GM23338 (cell line): ENCODE results near the gene PRKAR1A.

Experiments
- CREB1 ChIP-seq: fragments of 250-450 bp; sonication (Bioruptor Pico); IDR thresholded peaks from 2 replicates; pipeline ENCODE4 v1.5.0; 2020; ENCODE audit warnings: low read depth, mild to moderate bottlenecking, moderate library complexity
- CTCF ChIP-seq, 2 experiments: fragments of 200-600 bp in 1 of 2; sonication (generic) in 1 of 2; conservative IDR thresholded peaks; 2 replicates each; pipeline versions ENCODE4 v1.5.1 to v1.6.1; 2016 to 2017; ENCODE audit warnings: antibody characterized with exemption in 2 of 2, low read depth in 2 of 2, mild to moderate bottlenecking in 2 of 2, moderate library complexity in 1 of 2
- ETS1 ChIP-seq: IDR thresholded peaks from 2 replicates; pipeline ENCODE4 v1.6.1; 2016; ENCODE audit warnings: antibody characterized with exemption
- EZH2 ChIP-seq: fragments of 200-600 bp; sonication (generic); IDR thresholded peaks from one replicate; pipeline ENCODE4 v1.8.0; 2017; ENCODE audit warnings: antibody characterized with exemption, mild to moderate bottlenecking, low read depth; ENCODE audit not compliant: unreplicated experiment
- EZH2phosphoT487 ChIP-seq: fragments of 200-600 bp; sonication (generic); IDR thresholded peaks from one replicate; pipeline ENCODE4 v1.8.1; 2018; ENCODE audit warnings: antibody characterized with exemption; ENCODE audit not compliant: unreplicated experiment
- NANOG ChIP-seq: IDR thresholded peaks from 2 replicates; pipeline ENCODE4 v1.6.1; 2016; ENCODE audit warnings: antibody characterized with exemption, borderline replicate concordance
- POLR2AphosphoS5 ChIP-seq: IDR thresholded peaks from 2 replicates; pipeline ENCODE4 v1.6.1; 2016; ENCODE audit warnings: antibody characterized with exemption, low read depth
- REST ChIP-seq: IDR thresholded peaks from one replicate; pipeline ENCODE4 v1.6.1; 2018; ENCODE audit warnings: antibody characterized with exemption; ENCODE audit not compliant: unreplicated experiment

- no peak for TF ChIP-seq POLR2AphosphoS5
- no peak for TF ChIP-seq CTCF (conservative IDR thresholded peaks at IDR 0.05; ENCODE audit: low read depth in 2 of 2)
- TF ChIP-seq EZH2, result no peak
- TF ChIP-seq EZH2phosphoT487, result no peak
- no peak for TF ChIP-seq NANOG
- no peak for TF ChIP-seq ETS1
- no peak for TF ChIP-seq REST
- no peak for TF ChIP-seq CREB1 (CRISPR knock-in tag)
These were observed 53.6 kb downstream of the PRKAR1A start for GRCh38 chr17:68565661-68566441.
